Subcutaneous adipose tissue (tissue), 4 donors: ENCODE results near the gene ARFGAP3. TPM values are rescaled to one million over a fixed set of nuclear protein-coding genes. Genes with fewer than 3 reads are reported as not detected.

ENCODE experiments used
- CTCF ChIP-seq: fragments of 450-650 bp; IDR thresholded peaks from one replicate; pipeline ENCODE4 v1.5.1; 2016; ENCODE audit warnings: low read depth, mild to moderate bottlenecking, control low read depth, antibody characterized with exemption, moderate library complexity
- total RNA-seq, 4 donors: library from RNA; depleted of rRNA; stranded (reverse); fragments of >200 nt; gene quantifications; one replicate each; pipeline ENCODE4 v1.1.0, GENCODE V29; 2016

ARFGAP3 gene
- total RNA-seq, 4 donors from 2014 or later = 31.8 to 72.1 (median 50.8) TPM

GRCh38 chr22:42830161-42830560, 26.9 kb downstream of the ARFGAP3 start:
- TF ChIP-seq CTCF = no peak

- TF ChIP-seq CTCF = no peak
Measured at GRCh38 chr22:42829302-42829701, 27.8 kb downstream of the ARFGAP3 start.

GRCh38 chr22:42825796-42826195, 31.3 kb downstream of the ARFGAP3 start:
- TF ChIP-seq CTCF = no peak

GRCh38 chr22:42821386-42821785, 35.7 kb downstream of the ARFGAP3 start:
- TF ChIP-seq CTCF = no peak

GRCh38 chr22:42820045-42820763, 36.9 kb downstream of the ARFGAP3 start:
- no peak for TF ChIP-seq CTCF

GRCh38 chr22:42819412-42820044, 37.5 kb downstream of the ARFGAP3 start:
- no peak for TF ChIP-seq CTCF

- TF ChIP-seq CTCF = no peak
Measured at GRCh38 chr22:42817556-42817955, 39.5 kb downstream of the ARFGAP3 start.
